GM12872 (cell line): Measurements from ENCODE around the gene CHCHD6.

ENCODE experiments used
- CTCF ChIP-seq: IDR thresholded peaks from 3 replicates; pipeline ENCODE4 v1.5.1; 2011; ENCODE audit warnings: low read depth, mild to moderate bottlenecking, low read length, moderate library complexity; ENCODE audit not compliant: insufficient read depth

Gene CHCHD6

GRCh38 chr3:126770096-126770495, 66.1 kb downstream of the CHCHD6 start:
- no peak for TF ChIP-seq CTCF

GRCh38 chr3:126773167-126773566, 69.1 kb downstream of the CHCHD6 start:
- TF ChIP-seq CTCF = no peak

- TF ChIP-seq CTCF = no peak
These were observed 69.7 kb downstream of the CHCHD6 start for GRCh38 chr3:126773783-126774182.

- no peak for TF ChIP-seq CTCF
These were observed 73.3 kb downstream of the CHCHD6 start for GRCh38 chr3:126777366-126777765.

- no peak for TF ChIP-seq CTCF
These were observed 76.6 kb downstream of the CHCHD6 start for GRCh38 chr3:126780666-126781065.

GRCh38 chr3:126781406-126781805, 77.4 kb downstream of the CHCHD6 start:
- TF ChIP-seq CTCF = no peak

GRCh38 chr3:126781889-126782491, 78.0 kb downstream of the CHCHD6 start:
- no peak for TF ChIP-seq CTCF
